K562 (cell line): ENCODE measurements around the gene FBXW8. TPM values are rescaled to one million over a fixed set of nuclear protein-coding genes. Genes with fewer than 3 reads are reported as not detected.

Source experiments
- ATAC-seq: fragments of 200-7000 bp; cut with Tn5 transposase; 3 replicates; pipeline ENCODE4 v1.9.1; 2020; ENCODE audit warnings: moderate library complexity
- BruUV-seq: library from RNA; stranded (reverse); fragments of 400-500 nt; replicated peaks from 2 replicates; lab custom pipeline; 2021; lab: Mats Ljungman, UMichigan
- CTCF ChIA-PET: fragments of 300-600 bp; formaldehyde crosslinking; extraction: SDS; loops from one replicate; lab custom pipeline; 2021; ENCODE audit warnings: low intra/inter-chr PET ratio; lab: Yijun Ruan, JAX
- POLR2A ChIA-PET: fragments of 300-600, 350-650 bp; sonication (Branson Sonifier 250); formaldehyde crosslinking; extraction: SDS; loops from one replicate; lab custom pipeline; 2021; ENCODE audit warnings: antibody characterized with exemption, inconsistent platforms; lab: Yijun Ruan, JAX
- DNase-seq, 4 experiments: peaks; one replicate each; pipeline versions ENCODE4 v3.0.0 to v3.0.0-alpha.2; 2011 to 2018; ENCODE audit warnings: low spot score in 3 of 4, mixed read lengths in 3 of 4; ENCODE audit errors: extremely low read depth in 1 of 4
- FAIRE-seq: peaks from 2 replicates; lab custom pipeline; 2011; peaks lifted over from hg19 to GRCh38; lab: Jason Lieb, UNC
- H2AFZ ChIP-seq: 2 replicates; pipeline ENCODE4 v1.6.0; 2011; ENCODE audit warnings: low read depth, low read length, control low read depth, inconsistent platforms
- H3K27ac ChIP-seq: fragments of 200-600 bp; 3 replicates; pipeline ENCODE4 v1.8.0; 2011; ENCODE audit warnings: low read depth, mild to moderate bottlenecking, control low read depth, inconsistent platforms, low read length, moderate library complexity, mixed read lengths; ENCODE audit errors: extremely low read depth
- H3K27me3 ChIP-seq, 2 experiments: fragments of 300-600 bp in 1 of 2; 2 replicates in 1 of 2; 3 replicates in 1 of 2; pipeline versions ENCODE4 v1.6.0 to v1.8.0; 2011; ENCODE audit warnings: inconsistent platforms in 2 of 2, low read length in 2 of 2, mild to moderate bottlenecking in 1 of 2, mixed read lengths in 1 of 2, moderate library complexity in 1 of 2; ENCODE audit not compliant: control insufficient read depth in 2 of 2, insufficient read depth in 2 of 2
- H3K36me3 ChIP-seq: fragments of 300-600 bp; 3 replicates; pipeline ENCODE4 v1.8.0; 2011; ENCODE audit warnings: mild to moderate bottlenecking, low read length, inconsistent platforms; ENCODE audit not compliant: control insufficient read depth, insufficient read depth
- H3K4me1 ChIP-seq, 2 experiments: fragments of 200-600 bp in 1 of 2; replicated peaks in 1 of 2; 2 replicates in 1 of 2; 3 replicates in 1 of 2; pipeline versions ENCODE4 v1.5.1 to v1.8.0; 2011; ENCODE audit warnings: inconsistent platforms in 2 of 2, low read length in 2 of 2, mild to moderate bottlenecking in 1 of 2, mixed read lengths in 1 of 2, moderate library complexity in 1 of 2; ENCODE audit not compliant: control insufficient read depth in 2 of 2, insufficient read depth in 2 of 2
- H3K4me2 ChIP-seq: 2 replicates; pipeline ENCODE4 v1.6.1; 2011; ENCODE audit warnings: low read length, control low read depth, inconsistent platforms, mixed read lengths; ENCODE audit not compliant: insufficient read depth
- H3K4me3 ChIP-seq: fragments of 200-600 bp; sonication (generic), shearing (Covaris generic); 2 replicates; pipeline ENCODE4 v1.5.1; 2016; ENCODE audit warnings: control low read depth, inconsistent platforms
- H3K79me2 ChIP-seq: fragments of 200-600 bp; 3 replicates; pipeline ENCODE4 v1.8.0; 2011; ENCODE audit warnings: low read length, inconsistent platforms; ENCODE audit not compliant: control insufficient read depth, insufficient read depth
- H3K9ac ChIP-seq, 2 experiments: 2 replicates each; pipeline versions ENCODE4 v1.6.0 to v1.6.1; 2011; ENCODE audit warnings: low read depth in 2 of 2, low read length in 2 of 2, control low read depth in 1 of 2, inconsistent platforms in 1 of 2, mild to moderate bottlenecking in 1 of 2, mixed read lengths in 1 of 2; ENCODE audit not compliant: insufficient read depth in 1 of 2
- H3K9me1 ChIP-seq: one replicate; pipeline ENCODE4 v1.6.0; 2011; ENCODE audit warnings: inconsistent platforms, mild to moderate bottlenecking, low read length, moderate library complexity; ENCODE audit not compliant: control insufficient read depth, insufficient read depth
- H3K9me3 ChIP-seq: replicated peaks from 2 replicates; pipeline ENCODE4 v1.5.1; 2011; ENCODE audit warnings: low read depth, low read length, inconsistent platforms; ENCODE audit not compliant: control insufficient read depth, insufficient read depth
- H4K20me1 ChIP-seq: replicated peaks from 2 replicates; pipeline ENCODE4 v1.6.1; 2011; ENCODE audit warnings: low read length, inconsistent platforms, mixed read lengths; ENCODE audit not compliant: control insufficient read depth, insufficient read depth
- ADNP ChIP-seq: fragments of 200-800 bp; sonication (Bioruptor generic); IDR thresholded peaks from 2 replicates; pipeline ENCODE4 v1.6.1; 2016; ENCODE audit warnings: missing genetic modification characterization, missing compliant biosample characterization
- ELK3 ChIP-seq: fragments of 450-650 bp; formaldehyde crosslinking; IDR thresholded peaks from 2 replicates; pipeline ENCODE4 v1.4.0; 2020; ENCODE audit warnings: mild to moderate bottlenecking
- ETV1 ChIP-seq: fragments of 450-650 bp; conservative IDR thresholded peaks from 2 replicates; pipeline ENCODE4 v1.6.1; 2016; ENCODE audit warnings: missing genetic modification characterization, control low read depth, low read depth, missing compliant biosample characterization
- GABPA ChIP-seq: fragments of 200-800 bp; sonication (Bioruptor generic); conservative IDR thresholded peaks from 2 replicates; pipeline ENCODE4 v1.6.1; 2016; ENCODE audit warnings: low read depth, missing genetic modification characterization, missing compliant biosample characterization
- KDM2B ChIP-seq: fragments of 250-450 bp; sonication (Bioruptor Pico); IDR thresholded peaks from 2 replicates; pipeline ENCODE4 v1.8.0; 2021; ENCODE audit warnings: mild to moderate bottlenecking, moderate library complexity
- MIER1 ChIP-seq: fragments of 450-650 bp; IDR thresholded peaks from 2 replicates; pipeline ENCODE4 v1.6.1; 2016; ENCODE audit warnings: antibody characterized with exemption, mild to moderate bottlenecking, low read depth
- NCOA2 ChIP-seq, 2 experiments: fragments of 450-650 bp; IDR thresholded peaks; 2 replicates each; pipeline ENCODE4 v1.6.1; 2018; ENCODE audit warnings: mild to moderate bottlenecking in 2 of 2, moderate library complexity in 1 of 2; ENCODE audit not compliant: partially characterized antibody in 2 of 2
- NFIX ChIP-seq: fragments of 250-450 bp; sonication (Bioruptor Pico); IDR thresholded peaks from 2 replicates; pipeline ENCODE4 v1.4.0; 2020; ENCODE audit warnings: low read depth, mild to moderate bottlenecking, moderate library complexity
- RFX1 ChIP-seq: fragments of 450-650 bp; IDR thresholded peaks from 2 replicates; pipeline ENCODE4 v1.6.1; 2016; ENCODE audit warnings: mild to moderate bottlenecking, moderate library complexity
- THRB ChIP-seq: fragments of 450-650 bp; formaldehyde crosslinking; conservative IDR thresholded peaks from 2 replicates; pipeline ENCODE4 v1.4.0; 2022; ENCODE audit warnings: mild to moderate bottlenecking, missing genetic modification characterization
- ZC3H11A ChIP-seq: IDR thresholded peaks from 2 replicates; pipeline ENCODE4 v1.6.1; 2012; ENCODE audit warnings: low read depth, low read length, improper control_type of control experiment
- ZFP30 ChIP-seq: fragments of 250-450 bp; sonication (Bioruptor Pico); IDR thresholded peaks from 2 replicates; pipeline ENCODE4 v1.8.0; 2022; ENCODE audit warnings: moderate library complexity, mild to moderate bottlenecking, inconsistent platforms, borderline replicate concordance
- WGBS: fragments of 100-300 bp; shearing (Covaris generic); methylation state at CpG from one replicate; pipeline ENCODE4 v1.1.6; 2016; ENCODE audit warnings: low coverage, mixed read lengths; ENCODE audit not compliant: insufficient coverage; ENCODE audit errors: missing lambda C conversion rate; 5-methylcytosine and 5-hydroxymethylcytosine counted together
- in situ Hi-C: fragments of 300-500 bp; cut with MboI; formaldehyde crosslinking; loops from 4 replicates; pipeline ENCODE4 v1.15.0; 2018; ENCODE audit warnings: inconsistent platforms, mixed read lengths
- intact Hi-C: fragments of 100-400 bp; cut with micrococcal nuclease; formaldehyde crosslinking; loops from 2 replicates; pipeline ENCODE4 v1.14.2; 2022
- polyA plus RNA-seq, 8 experiments: library from polyadenylated mRNA; depleted of rRNA in 4 of 8; stranded (reverse) in 5 of 8; unstranded in 3 of 8; fragments of >200 nt; fragmentation: Nextera tagmentation in 2 of 8; fragmentation: Illumina TruSeq in 1 of 8; extraction: Ambion mirVana in 2 of 8; extraction: Trizol in 1 of 8; gene quantifications; 2 replicates each; pipeline versions ENCODE4 v1.2.1 to v1.2.3, GENCODE V29; 2011 to 2014; ENCODE audit warnings: inconsistent platforms in 1 of 8, missing spikeins in 1 of 8
- total RNA-seq, 7 experiments: library from RNA; depleted of rRNA in 6 of 7; stranded (reverse); fragments of >200 nt in 6 of 7; fragmentation: Illumina TruSeq in 2 of 7; extraction: Trizol in 2 of 7; gene quantifications; 2 replicates each; pipeline versions ENCODE4 v1.2.1 to v1.2.3, GENCODE V29; 2011 to 2021; ENCODE audit warnings: low replicate concordance in 1 of 7

Gene FBXW8
- total and polyA plus RNA-seq, 9 of the 15 experiments (the other 6 are each of a cell fraction or from before 2014, with no cell fraction given): 0.58 to 8.3 (median 4.4) TPM

- H3K79me2 ChIP-seq: peaks cover 11% of the 10 kb centered on the region
- no peaks in the 10 kb centered on the region for H3K9me1 ChIP-seq
- TF ChIP-seq ETV1 (tag) (no peak), ZC3H11A (peak; percentile 54; the same call in 1 of the 2 replicates)
- H3K9ac ChIP-seq: no peak overlapping the region
- H3K27me3 ChIP-seq: peaks cover 8 to 11% of the 10 kb centered on the region in 2 experiments; a peak in 4 of 5 replicates
- H3K4me1 ChIP-seq: peaks cover 0 to 8% of the 10 kb centered on the region in 2 experiments; a peak in 2 of 5 replicates
- BruUV-seq: no TSS peak
- no peaks in the 10 kb centered on the region for H3K36me3 ChIP-seq
- FAIRE-seq: no peak
- POLR2A ChIA-PET: interaction anchor here (0.6 to 1.4 kb wide), 4 partner anchors 10 to 355 kb away, joined by 3 to 6 read pairs (median 3); no protein-coding TSS in a partner anchor
- no peaks in the 10 kb centered on the region for H4K20me1 ChIP-seq
- H3K4me3 ChIP-seq: no peak overlapping the region
- no peak overlapping the region for H3K4me2 ChIP-seq
- H2AFZ ChIP-seq: no peak overlapping the region
- in situ Hi-C loops (no loop called here), intact Hi-C loops (no loop called here)
- H3K9me3 ChIP-seq: no peaks in the 10 kb centered on the region
- CTCF ChIA-PET: no interaction called here
- DNase-seq: no peak
- ATAC-seq: no peak
- 21% methylated on average over 4 of the region's 4 CpGs for WGBS
- H3K27ac ChIP-seq: no peak overlapping the region
Observed at GRCh38 chr12:116906285-116906684, 4.5 kb upstream of the FBXW8 start.

DNA sequence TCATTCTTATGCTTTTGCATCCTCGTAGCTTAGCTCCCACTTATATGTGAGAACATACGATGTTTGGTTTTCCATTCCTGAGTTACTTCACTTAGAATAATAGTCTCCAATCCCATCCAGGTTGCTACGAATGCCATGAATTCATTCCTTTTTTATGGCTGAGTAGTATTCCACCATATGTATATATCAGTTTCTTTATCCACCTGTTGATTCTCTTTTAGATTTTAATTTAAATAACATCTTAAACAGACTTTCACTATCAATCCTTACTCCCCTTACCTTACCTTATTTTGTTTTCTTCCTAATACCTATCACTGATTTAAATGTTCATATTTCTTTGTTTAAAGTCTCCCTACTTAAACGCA, 488 bp upstream of the FBXW8 start:
- Histone ChIP-seq H3K9me1 (no peaks in the 10 kb centered on the region), H3K4me2 (peak overlapping the region; percentile 84), H3K79me2 (peaks cover 38% of the 10 kb centered on the region), H3K9me3 (no peaks in the 10 kb centered on the region), H3K4me1 (peaks cover 0 to 15% of the 10 kb centered on the region in 2 experiments; a peak in 3 of 5 replicates), H4K20me1 (no peaks in the 10 kb centered on the region), H2AFZ (peak overlapping the region; percentile 99), H3K27ac (peak overlapping the region; percentile 81; the same call in 1 of the 3 replicates), H3K4me3 (peak overlapping the region; percentile 90), H3K9ac (peak overlapping the region in 1 of 2 experiments; percentile 87; a peak in 2 of 4 replicates), H3K36me3 (peaks cover 10% of the 10 kb centered on the region; the same call in 2 of the 3 replicates), H3K27me3 (peaks cover 0 to 1% of the 10 kb centered on the region in 2 experiments; a peak in 1 of 5 replicates)
- FAIRE-seq (no peak), ATAC-seq (no peak), DNase-seq (no peak)
- intact Hi-C loops (no loop called here), in situ Hi-C loops (no loop called here)
- CTCF ChIA-PET: interaction anchor here (0.6 kb wide), 1 partner anchor 42 kb away, joined by 5 read pairs; no protein-coding TSS in a partner anchor
- 56% methylated on average over 4 of the region's 4 CpGs for WGBS
- POLR2A ChIA-PET: no interaction called here
- BruUV-seq: no TSS peak
- no peak for TF ChIP-seq THRB
- TF ChIP-seq ZFP30 (CRISPR knock-in tag): no peak
- no peak for TF ChIP-seq KDM2B (CRISPR knock-in tag)
- no peak for TF ChIP-seq NFIX (CRISPR knock-in tag)
- TF ChIP-seq ELK3 (CRISPR knock-in tag): no peak
- TF ChIP-seq RFX1: 0 out of 2 replicates have a peak, but pooled peaks have one; percentile 7
- peak; percentile 49; the same call in 1 of the 2 replicates for TF ChIP-seq MIER1
- TF ChIP-seq NCOA2 (IDR thresholded peaks at IDR 0.05; ENCODE audit: partially characterized antibody in 2 of 2): peak in 1 of 2 experiments; percentile 17
- peak; percentile 64 for TF ChIP-seq ADNP
- 0 out of 2 replicates have a peak, but pooled peaks have one; percentile 9 for TF ChIP-seq GABPA (tag)
